Stomach (tissue), 9 donors: ENCODE results near the gene ARFGEF3. TPM values are rescaled to one million over a fixed set of nuclear protein-coding genes. Genes with fewer than 3 reads are reported as not detected.
A peak's percentile ranks its signal among the peaks of the same experiment; 100 is the strongest.

Source experiments
- DNase-seq, 2 donors: peaks; one replicate each; pipeline versions ENCODE4 v3.0.0 to v3.0.0-alpha.2; 2013 to 2019
- H3K27ac ChIP-seq, 5 donors: fragments of 200-600 bp in 4 of 5; sonication (generic) in 4 of 5; one replicate each; pipeline ENCODE4 v1.5.1; 2013 to 2019; ENCODE audit warnings: mild to moderate bottlenecking in 1 of 5, moderate library complexity in 1 of 5
- H3K27me3 ChIP-seq, 3 donors: fragments of 200-600 bp; sonication (generic); one replicate each; pipeline ENCODE4 v1.5.1; 2017 to 2019; ENCODE audit warnings: mixed run types in 1 of 3
- H3K36me3 ChIP-seq, 4 donors: fragments of 200-600 bp; sonication (generic); 1 replicate in 3 of 4; 2 replicates in 1 of 4; pipeline ENCODE4 v1.5.1; 2016 to 2019
- H3K4me1 ChIP-seq, 4 donors: fragments of 200-600 bp; sonication (generic); one replicate each; pipeline ENCODE4 v1.5.1; 2016 to 2019
- H3K4me3 ChIP-seq, 4 donors: fragments of 200-600 bp; sonication (generic) in 3 of 4; one replicate each; pipeline ENCODE4 v1.5.1; 2016 to 2019; ENCODE audit warnings: mild to moderate bottlenecking in 1 of 4
- H3K9me3 ChIP-seq, 4 donors: fragments of 200-600 bp; sonication (generic); one replicate each; pipeline ENCODE4 v1.5.1; 2016 to 2019
- CTCF ChIP-seq, 7 experiments: fragments of 450-650 bp in 4 of 7; fragments of 200-600 bp in 3 of 7; sonication (generic) in 3 of 7; IDR thresholded peaks; one replicate each; pipeline ENCODE4 v1.5.1; 2016 to 2019; ENCODE audit warnings: antibody characterized with exemption in 7 of 7, control low read depth in 2 of 7, mild to moderate bottlenecking in 1 of 7
- EP300 ChIP-seq: sonication (generic); formaldehyde crosslinking; IDR thresholded peaks from one replicate; pipeline ENCODE4 v1.6.1; 2017; ENCODE audit warnings: antibody characterized with exemption
- POLR2A ChIP-seq, 4 donors: fragments of 450-650 bp; IDR thresholded peaks; one replicate each; pipeline ENCODE4 v1.6.1; 2016; ENCODE audit warnings: antibody characterized with exemption in 4 of 4, control low read depth in 2 of 4, mild to moderate bottlenecking in 1 of 4, moderate library complexity in 1 of 4
- POLR2AphosphoS5 ChIP-seq, 3 donors: sonication (generic); formaldehyde crosslinking; IDR thresholded peaks; one replicate each; pipeline ENCODE4 v1.6.1; 2016; ENCODE audit warnings: antibody characterized with exemption in 3 of 3
- WGBS, 5 donors: extraction: QIAGEN DNeasy Blood & Tissue Kit in 3 of 5; methylation state at CpG; one replicate each; pipeline versions ENCODE4 v1.1.5 to v1.1.7; 2013 to 2018; 5-methylcytosine and 5-hydroxymethylcytosine counted together
- intact Hi-C: fragments of 100-400 bp; cut with DNase I; formaldehyde crosslinking; loops from one replicate; pipeline ENCODE4 v1.15.1; 2023; ENCODE audit warnings: low total_unique reads
- polyA plus RNA-seq, 3 donors: library from polyadenylated mRNA; stranded (reverse); fragments of 200-250 nt; gene quantifications; one replicate each; pipeline ENCODE4 v1.2.3, GENCODE V29; 2013
- total RNA-seq, 5 donors: library from RNA; depleted of rRNA; stranded (reverse); fragments of >200 nt; gene quantifications; one replicate each; pipeline versions ENCODE4 v1.1.0 to v1.2.3, GENCODE V29; 2014 to 2016
- donor health status: healthy with polysubstance abuse.
- donor health status: Bipolar disorder and iron deficiency.
- donor health status: healthy.

Gene ARFGEF3
- total and polyA plus RNA-seq, 8 donors: 3.2 to 44.6 (median 13.2) TPM

- Histone ChIP-seq H3K36me3 (no peaks in the 10 kb centered on the region), H3K27ac (no peak overlapping the region), H3K4me3 (no peak overlapping the region), H3K4me1 (peaks cover 0 to 13% (median 0%) of the 10 kb centered on the region in 4 donors), H3K9me3 (peaks cover 0 to 4% (median 0%) of the 10 kb centered on the region in 4 donors), H3K27me3 (no peaks in the 10 kb centered on the region)
- no peak for TF ChIP-seq POLR2A (IDR thresholded peaks at IDR 0.05)
- no peak for TF ChIP-seq POLR2AphosphoS5 (IDR thresholded peaks at IDR 0.05)
- no peak for TF ChIP-seq EP300
- no peak for TF ChIP-seq CTCF (IDR thresholded peaks at IDR 0.05)
- 34 to 51% (median 40%) methylated on average over 3 of the region's 3 CpGs for WGBS, 5 donors
- no peak for DNase-seq
- intact Hi-C loops: no loop called here
Measured at GRCh38 chr6:138371452-138371711, 209.6 kb downstream of the ARFGEF3 start.

DNA sequence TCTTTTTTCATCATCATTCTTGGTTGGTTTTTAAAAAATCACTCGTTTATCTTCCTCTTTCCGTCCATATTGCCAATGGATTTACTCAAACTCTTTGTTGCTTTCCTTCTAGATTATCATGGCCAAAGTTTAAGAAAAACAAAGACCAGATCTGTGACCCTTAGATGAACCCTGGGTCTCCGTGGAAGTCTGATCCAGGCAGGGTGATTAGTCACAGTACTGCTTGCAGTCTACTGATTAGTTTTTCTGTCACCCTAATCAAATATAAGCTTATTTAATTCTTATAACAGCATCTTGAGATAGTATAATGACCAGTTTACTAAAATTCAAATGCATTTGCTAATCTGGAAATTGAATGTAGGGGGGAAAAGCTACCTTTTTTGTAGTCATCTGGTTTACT is 210.0 kb downstream of the ARFGEF3 start:
- intact Hi-C loops: no loop called here
- 10 to 24% (median 20%) methylated on average over 3 of the region's 3 CpGs for whole genome bisulfite sequencing, 5 donors
- Histone ChIP-seq H3K4me3 (no peak overlapping the region), H3K27ac (no peak overlapping the region), H3K36me3 (no peaks in the 10 kb centered on the region), H3K27me3 (no peaks in the 10 kb centered on the region), H3K4me1 (peaks cover 0 to 13% (median 0%) of the 10 kb centered on the region in 4 donors), H3K9me3 (peaks cover 0 to 4% (median 0%) of the 10 kb centered on the region in 4 donors)
- peak in 1 of 3 donors; percentile 22 for TF ChIP-seq POLR2AphosphoS5 (IDR thresholded peaks at IDR 0.05)
- TF ChIP-seq POLR2A (IDR thresholded peaks at IDR 0.05): no peak
- DNase-seq: peak in 1 of 2 donors; percentile 63

- H3K27ac ChIP-seq: no peak overlapping the region
- peaks cover 0 to 13% (median 0%) of the 10 kb centered on the region in 4 donors for H3K4me1 ChIP-seq
- H3K4me3 ChIP-seq: no peak overlapping the region
- H3K27me3 ChIP-seq: no peaks in the 10 kb centered on the region
- no peaks in the 10 kb centered on the region for H3K9me3 ChIP-seq
- TF ChIP-seq CTCF (IDR thresholded peaks at IDR 0.05) (no peak), POLR2A (IDR thresholded peaks at IDR 0.05) (no peak), EP300 (no peak), POLR2AphosphoS5 (IDR thresholded peaks at IDR 0.05) (no peak)
- intact Hi-C loops: no loop called here
- no peaks in the 10 kb centered on the region for H3K36me3 ChIP-seq
- DNase-seq: no peak
Measured at GRCh38 chr6:138372711-138373463, 211.1 kb downstream of the ARFGEF3 start.

- TF ChIP-seq POLR2A (IDR thresholded peaks at IDR 0.05) (no peak), CTCF (IDR thresholded peaks at IDR 0.05) (no peak), EP300 (no peak), POLR2AphosphoS5 (IDR thresholded peaks at IDR 0.05) (no peak)
- no peaks in the 10 kb centered on the region for H3K9me3 ChIP-seq
- no peaks in the 10 kb centered on the region for H3K36me3 ChIP-seq
- no peak for DNase-seq
- no peak overlapping the region for H3K27ac ChIP-seq
- H3K4me1 ChIP-seq: peaks cover 0 to 20% (median 0%) of the 10 kb centered on the region in 4 donors
- H3K4me3 ChIP-seq: no peak overlapping the region
- H3K27me3 ChIP-seq: no peaks in the 10 kb centered on the region
- intact Hi-C loops: no loop called here
Measured at GRCh38 chr6:138374230-138374629, 212.5 kb downstream of the ARFGEF3 start.

DNA sequence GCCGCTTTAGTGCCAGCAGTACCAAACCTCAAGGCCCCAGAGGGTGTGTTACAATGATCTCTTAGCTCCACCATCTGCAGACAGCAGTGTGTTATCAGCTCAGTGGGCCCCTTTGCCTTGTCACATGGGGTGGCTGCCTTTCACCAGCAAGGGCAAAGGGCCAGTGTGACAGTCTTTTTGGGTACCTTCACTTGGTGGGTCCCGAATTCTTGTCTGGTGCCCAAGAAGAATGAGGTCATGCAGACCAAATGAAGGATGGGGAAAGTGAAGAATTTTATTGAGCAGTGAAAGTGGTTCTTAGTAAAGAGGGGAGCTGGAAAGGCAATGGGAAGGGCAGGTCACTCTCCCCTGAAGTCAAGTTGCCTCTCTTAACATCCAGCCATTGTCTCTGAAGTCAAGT is 213.1 kb downstream of the ARFGEF3 start:
- DNase-seq: no peak
- no peaks in the 10 kb centered on the region for H3K36me3 ChIP-seq
- intact Hi-C loops: no loop called here
- H3K27me3 ChIP-seq: no peaks in the 10 kb centered on the region
- WGBS, 5 donors: 92 to 96% (median 94%) methylated on average over 2 of the region's 2 CpGs
- H3K4me3 ChIP-seq: no peak overlapping the region
- TF ChIP-seq EP300: no peak
- TF ChIP-seq POLR2AphosphoS5 (IDR thresholded peaks at IDR 0.05): no peak
- no peak for TF ChIP-seq POLR2A (IDR thresholded peaks at IDR 0.05)
- TF ChIP-seq CTCF (IDR thresholded peaks at IDR 0.05): no peak
- H3K9me3 ChIP-seq: no peaks in the 10 kb centered on the region
- no peak overlapping the region for H3K27ac ChIP-seq
- peaks cover 0 to 20% (median 0%) of the 10 kb centered on the region in 4 donors for H3K4me1 ChIP-seq
